T-cell (primary cell): Measurements from ENCODE around the gene DENND4A. TPM values are rescaled to one million over a fixed set of nuclear protein-coding genes. Genes with fewer than 3 reads are reported as not detected.

ENCODE experiments used
- ATAC-seq, 4 experiments: fragments of 200-7000 bp in 3 of 4; fragments of 150-1000 bp in 1 of 4; cut with Tn5 transposase; replicated peaks in 1 of 4; 1 replicate in 3 of 4; 2 replicates in 1 of 4; pipeline ENCODE4 v1.10.0; 2021; ENCODE audit warnings: moderate library complexity in 3 of 4, mild to moderate bottlenecking in 2 of 4, moderate number of reproducible peaks in 1 of 4
- CTCF ChIA-PET, 2 donors: fragments of 300-600 bp; sonication (Branson Sonifier 250); formaldehyde crosslinking; loops; one replicate each; lab custom pipeline; 2022; ENCODE audit warnings: antibody characterized with exemption in 2 of 2; lab: Charles Lee
- POLR2A ChIA-PET, 2 donors: fragments of 300-600 bp; sonication (Branson Sonifier 250); formaldehyde crosslinking; loops; one replicate each; lab custom pipeline; 2022; ENCODE audit warnings: antibody characterized with exemption in 2 of 2; lab: Charles Lee
- DNase-seq, 35 experiments: peaks; one replicate each; pipeline versions ENCODE4 v3.0.0 to v3.0.0-alpha.2; 2013 to 2023
- H3K27ac ChIP-seq: one replicate; pipeline ENCODE4 v1.5.1; 2013; ENCODE audit warnings: low read length
- H3K27me3 ChIP-seq, 2 experiments: replicated peaks in 1 of 2; 1 replicate in 1 of 2; 2 replicates in 1 of 2; pipeline versions ENCODE4 v1.6.1 to v1.7.0; 2013; ENCODE audit warnings: low read length in 1 of 2, mixed read lengths in 1 of 2; ENCODE audit not compliant: control insufficient read depth in 2 of 2, insufficient read depth in 2 of 2; ENCODE audit errors: extremely low read depth in 1 of 2
- H3K36me3 ChIP-seq, 2 donors: 1 replicate in 1 of 2; 2 replicates in 1 of 2; pipeline versions ENCODE4 v1.6.1 to v1.7.0; 2013; ENCODE audit warnings: low read length in 1 of 2; ENCODE audit not compliant: control insufficient read depth in 2 of 2, insufficient read depth in 1 of 2; ENCODE audit errors: extremely low read depth in 1 of 2
- H3K4me1 ChIP-seq, 2 experiments: 1 replicate in 1 of 2; 2 replicates in 1 of 2; pipeline versions ENCODE4 v1.6.1 to v1.7.0; 2013; ENCODE audit warnings: low read length in 2 of 2, mixed read lengths in 1 of 2; ENCODE audit not compliant: insufficient read depth in 2 of 2, control insufficient read depth in 1 of 2; ENCODE audit errors: extremely low read depth in 1 of 2
- H3K4me3 ChIP-seq, 2 donors: 1 replicate in 1 of 2; 2 replicates in 1 of 2; pipeline versions ENCODE4 v1.5.1 to v1.7.0; 2013; ENCODE audit warnings: mild to moderate bottlenecking in 2 of 2, low read length in 1 of 2, moderate library complexity in 1 of 2; ENCODE audit not compliant: control insufficient read depth in 1 of 2; ENCODE audit errors: extremely low read depth in 1 of 2
- H3K9me3 ChIP-seq: 2 replicates; pipeline ENCODE4 v1.7.0; 2013
- H3K27ac Mint-ChIP-seq, 2 donors: one replicate each; pipeline ENCODE4 v1.8.0; 2020 to 2021; ENCODE audit warnings: mild to moderate bottlenecking in 2 of 2, mixed read lengths in 2 of 2
- H3K27me3 Mint-ChIP-seq, 2 donors: one replicate each; pipeline ENCODE4 v1.8.0; 2021 to 2022; ENCODE audit warnings: mixed read lengths in 2 of 2
- H3K36me3 Mint-ChIP-seq: one replicate; pipeline ENCODE4 v1.8.0; 2021; ENCODE audit warnings: mixed read lengths
- H3K4me1 Mint-ChIP-seq, 3 donors: one replicate each; pipeline ENCODE4 v1.8.0; 2020 to 2022; ENCODE audit warnings: mixed read lengths in 3 of 3, mild to moderate bottlenecking in 1 of 3
- H3K4me3 Mint-ChIP-seq, 3 donors: one replicate each; pipeline ENCODE4 v1.8.0; 2020 to 2022; ENCODE audit warnings: mild to moderate bottlenecking in 3 of 3, mixed read lengths in 3 of 3, moderate library complexity in 3 of 3
- H3K9me3 Mint-ChIP-seq, 3 donors: one replicate each; pipeline ENCODE4 v1.8.0; 2020 to 2022; ENCODE audit warnings: mixed read lengths in 3 of 3
- WGBS: methylation state at CpG from one replicate; pipeline ENCODE4 v1.1.5; 2013; ENCODE audit warnings: missing lambda C conversion rate; ENCODE audit not compliant: insufficient coverage; 5-methylcytosine and 5-hydroxymethylcytosine counted together
- total RNA-seq, 35 experiments: library from RNA in 6 of 35; stranded (reverse) in 6 of 35; fragments of 120-200 nt in 1 of 35; gene quantifications; one replicate each; pipeline versions ENCODE4 v1.2.1 to v1.2.4 and lab custom pipeline; 2013 to 2026

The DENND4A gene
- total RNA-seq, 5 donors from 2014 or later (not counting 1 experiment from before 2014, with no cell fraction given), result 49.7 to 76.3 (median 57.1) TPM

DNA sequence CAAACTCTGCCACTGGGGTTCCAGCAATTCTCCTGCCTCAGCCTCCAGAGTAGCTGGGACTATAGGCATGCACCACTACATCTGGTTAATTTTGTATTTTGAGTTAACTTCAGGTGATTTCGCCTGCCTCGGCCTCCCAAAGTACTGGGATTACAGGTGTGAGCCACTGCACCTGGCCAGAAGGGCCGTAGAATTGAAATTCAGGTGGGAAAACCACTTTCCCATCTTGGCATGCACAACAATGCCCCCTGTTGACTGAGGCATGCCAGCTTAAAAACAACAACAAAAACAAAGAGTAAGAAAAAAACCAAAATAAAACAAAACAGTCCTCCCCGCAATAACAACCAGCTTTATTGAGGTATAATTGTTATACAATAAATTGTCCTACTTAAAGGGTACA, 44.6 kb upstream of the DENND4A start:
- H3K36me3 ChIP-seq, result no peaks in the 10 kb centered on the region
- DNase-seq (peak in 2 of 35 experiments; percentile 11 to 50), ATAC-seq (no peak)
- Mint-ChIP-seq H3K4me3 (no peak overlapping the region), H3K27me3 (no peaks in the 10 kb centered on the region), H3K27ac (no peak overlapping the region), H3K36me3 (no peaks in the 10 kb centered on the region), H3K4me1 (peaks cover 31 to 33% (median 31%) of the 10 kb centered on the region in 3 donors), H3K9me3 (no peaks in the 10 kb centered on the region)
- WGBS, result 55% methylated on average over 3 of the region's 4 CpGs
- H3K4me1 ChIP-seq, result peaks cover 19 to 30% of the 10 kb centered on the region in 2 experiments
- no peaks in the 10 kb centered on the region for H3K27me3 ChIP-seq
- no peaks in the 10 kb centered on the region for H3K9me3 ChIP-seq
- no peak overlapping the region for H3K4me3 ChIP-seq
- ChIA-PET POLR2A (interaction anchor here in 1 of 2 donors (0.5 to 0.6 kb wide), 2 partner anchors 46 to 231 kb away, joined by 3 to 4 read pairs; no protein-coding TSS in a partner anchor), CTCF (interaction anchor here (0.5 to 1.6 kb wide), 6 partner anchors 46 to 537 kb away, joined by 3 to 5 read pairs (median 3); no protein-coding TSS in a partner anchor)
- H3K27ac ChIP-seq, result no peak overlapping the region

GRCh38 chr15:65835447-65835846, 43.4 kb upstream of the DENND4A start:
- peak overlapping the region; percentile 4 to 49 for H3K27ac Mint-ChIP-seq

DNA sequence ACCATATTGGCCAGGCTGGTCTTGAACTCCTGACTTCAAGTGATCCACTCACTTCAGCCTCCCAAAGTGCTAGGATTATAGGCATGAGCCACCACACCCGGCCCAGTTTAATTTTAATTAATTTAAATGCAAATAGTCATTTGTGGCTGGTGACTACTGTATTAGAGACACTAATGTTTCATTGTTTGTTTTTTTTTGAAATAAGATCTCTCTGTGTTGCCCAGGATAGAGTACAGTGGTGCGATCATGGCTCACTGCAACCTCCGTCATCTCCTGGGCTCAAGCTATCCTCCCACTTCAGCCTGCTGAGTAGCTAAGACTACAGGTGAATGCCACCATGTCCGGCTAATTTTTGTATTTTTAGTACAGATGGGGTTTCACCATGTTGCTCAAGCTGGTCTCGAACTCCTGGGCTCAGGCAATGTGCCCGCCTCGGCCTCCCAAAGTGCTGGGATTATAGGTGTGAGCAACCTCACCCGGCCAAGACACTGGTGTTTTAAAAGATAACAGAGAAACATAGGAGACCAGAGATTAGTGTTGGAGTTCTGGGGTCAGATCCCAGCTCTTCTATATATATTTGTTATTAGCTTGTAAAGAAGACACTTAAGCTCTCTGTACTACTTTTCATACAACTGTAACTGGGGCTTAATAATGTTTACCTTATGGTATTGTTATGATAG, 42.6 kb upstream of the DENND4A start:
- H3K4me1 ChIP-seq, result peaks cover 20 to 39% of the 10 kb centered on the region in 2 experiments
- Mint-ChIP-seq H3K27me3 (no peaks in the 10 kb centered on the region), H3K9me3 (no peaks in the 10 kb centered on the region), H3K4me1 (peaks cover 34 to 45% (median 40%) of the 10 kb centered on the region in 3 donors), H3K36me3 (no peaks in the 10 kb centered on the region), H3K27ac (peak overlapping the region in 1 of 2 donors; percentile 49), H3K4me3 (no peak overlapping the region)
- H3K27me3 ChIP-seq, result no peaks in the 10 kb centered on the region
- no peak overlapping the region for H3K4me3 ChIP-seq
- CTCF ChIA-PET, result interaction anchor here in 1 of 2 donors (1.5 kb wide), 1 partner anchor 33 kb away, joined by 3 read pairs; no protein-coding TSS in a partner anchor
- POLR2A ChIA-PET, result interaction anchor here in 1 of 2 donors (0.5 to 0.6 kb wide), 2 partner anchors 16 to 72 kb away, joined by 3 to 4 read pairs; no protein-coding TSS in a partner anchor
- H3K36me3 ChIP-seq, result no peaks in the 10 kb centered on the region
- H3K27ac ChIP-seq, result no peak overlapping the region
- DNase-seq, result no peak
- 89% methylated on average over 5 of the region's 8 CpGs for WGBS
- H3K9me3 ChIP-seq, result no peaks in the 10 kb centered on the region
- ATAC-seq, result no peak

More at GRCh38 chr15:65835447-65835846, 43.4 kb upstream of the DENND4A start:
- no peaks in the 10 kb centered on the region for H3K27me3 Mint-ChIP-seq
- Histone ChIP-seq H3K27me3 (no peaks in the 10 kb centered on the region), H3K27ac (no peak overlapping the region), H3K4me1 (peaks cover 19 to 35% of the 10 kb centered on the region in 2 experiments), H3K4me3 (no peak overlapping the region), H3K36me3 (no peaks in the 10 kb centered on the region), H3K9me3 (no peaks in the 10 kb centered on the region)
- H3K4me3 Mint-ChIP-seq, result no peak overlapping the region
- ATAC-seq (no peak), DNase-seq (no peak)
- peaks cover 34 to 41% (median 38%) of the 10 kb centered on the region in 3 donors for H3K4me1 Mint-ChIP-seq
- CTCF ChIA-PET, result interaction anchor here (0.6 to 1.5 kb wide), 3 partner anchors 34 to 108 kb away, joined by 3 to 5 read pairs (median 5); no protein-coding TSS in a partner anchor
- POLR2A ChIA-PET, result interaction anchor here in 1 of 2 donors (0.6 kb wide), 1 partner anchor 67 kb away, joined by 6 read pairs; no protein-coding TSS in a partner anchor
- 93% methylated on average over 2 of the region's 4 CpGs for WGBS
- no peaks in the 10 kb centered on the region for H3K9me3 Mint-ChIP-seq
- H3K36me3 Mint-ChIP-seq, result no peaks in the 10 kb centered on the region

DNA sequence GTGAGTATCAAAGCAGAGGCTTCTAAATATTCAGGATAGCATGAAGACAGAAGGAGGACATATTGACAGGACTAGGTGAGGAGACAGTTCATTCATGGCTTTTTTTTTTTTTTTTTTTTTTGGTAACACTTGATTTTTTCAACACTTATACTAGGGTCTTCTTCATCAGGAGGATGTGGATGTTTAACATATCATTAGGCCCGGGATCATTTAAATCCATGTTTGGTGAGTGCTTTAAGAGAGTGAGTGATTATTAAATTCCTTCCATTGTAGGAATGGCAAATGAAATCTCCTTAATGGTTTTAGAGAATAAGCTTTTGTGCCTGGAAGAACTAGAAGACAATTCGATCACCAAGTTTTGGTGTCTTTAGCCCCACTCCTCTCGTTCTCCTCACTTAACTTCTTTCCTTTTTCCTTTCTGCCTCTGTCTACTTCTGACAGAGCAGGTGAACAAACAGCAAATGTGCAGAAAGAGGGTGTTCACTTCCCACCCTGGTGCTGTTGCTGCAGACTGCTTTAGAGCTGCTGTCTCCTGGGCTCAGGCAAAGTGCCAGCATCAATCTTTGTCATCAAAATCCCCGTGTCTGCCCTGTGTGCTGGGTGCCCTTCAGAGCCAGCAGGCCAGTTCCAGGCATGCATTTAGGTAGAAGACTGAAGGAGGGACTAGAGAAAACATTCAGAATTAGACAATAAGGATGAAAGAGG, 41.6 kb upstream of the DENND4A start:
- Mint-ChIP-seq H3K4me1 (peaks cover 43 to 54% (median 49%) of the 10 kb centered on the region in 3 donors), H3K36me3 (no peaks in the 10 kb centered on the region), H3K27me3 (no peaks in the 10 kb centered on the region), H3K9me3 (no peaks in the 10 kb centered on the region), H3K27ac (peak overlapping the region; percentile 96 to 97), H3K4me3 (peak overlapping the region; percentile 29 to 79 (median 63))
- ATAC-seq, result peak in 3 of 4 experiments; percentile 32 to 39 (median 39)
- H3K4me3 ChIP-seq, result no peak overlapping the region
- H3K27ac ChIP-seq, result peak overlapping the region; percentile 73
- peak in 11 of 35 experiments; percentile 8 to 54 (median 19) for DNase-seq
- WGBS, result 0% methylated on average over 1 of the region's 4 CpGs
- ChIA-PET CTCF (interaction anchor here (0.5 to 2.0 kb wide), 6 partner anchors 15 to 55 kb away, joined by 3 to 9 read pairs (median 7); no protein-coding TSS in a partner anchor), POLR2A (interaction anchor here (0.5 to 1.6 kb wide), 8 partner anchors 15 to 184 kb away, joined by 3 to 7 read pairs (median 4); no protein-coding TSS in a partner anchor)
- no peaks in the 10 kb centered on the region for H3K36me3 ChIP-seq
- no peaks in the 10 kb centered on the region for H3K9me3 ChIP-seq
- no peaks in the 10 kb centered on the region for H3K27me3 ChIP-seq
- H3K4me1 ChIP-seq, result peaks cover 30 to 50% of the 10 kb centered on the region in 2 experiments

DNA sequence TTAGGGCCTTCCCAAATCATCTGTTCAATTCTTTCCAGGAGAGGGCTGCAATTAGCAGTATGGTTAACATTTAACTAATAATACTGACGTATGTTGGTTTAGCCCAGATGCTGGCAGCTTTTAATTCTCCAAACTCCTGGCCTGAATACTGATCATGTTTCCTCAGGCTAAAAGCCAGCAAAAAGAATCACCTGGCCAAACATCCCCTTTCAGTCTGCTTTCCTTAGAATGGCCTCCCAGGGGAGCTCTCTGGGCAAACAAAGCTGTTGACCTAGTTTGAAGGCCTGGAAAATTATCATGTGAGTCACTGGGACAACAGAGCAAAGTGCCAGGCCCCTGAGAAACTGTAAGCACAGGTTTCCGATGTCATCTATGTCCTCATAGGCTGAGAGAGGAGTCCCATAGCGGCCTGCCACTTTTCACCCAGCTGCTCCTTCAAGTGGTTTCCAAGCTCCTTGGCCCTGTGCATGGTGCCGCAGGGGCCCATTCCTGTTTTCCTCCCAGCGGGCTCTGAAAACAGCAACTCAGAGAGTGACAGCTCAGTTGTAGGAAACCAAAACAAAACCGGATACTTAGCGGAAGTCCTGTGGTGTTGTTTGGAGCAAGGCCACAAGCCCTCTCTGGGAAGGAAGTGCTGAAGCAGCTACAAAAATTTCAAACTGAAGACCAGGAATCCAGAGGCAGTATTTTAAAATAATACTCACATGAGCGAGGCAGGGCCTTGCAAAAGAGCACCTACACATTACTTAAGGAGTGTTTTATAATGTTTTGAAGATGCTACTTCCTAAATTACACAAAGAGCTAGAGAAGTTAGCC, 40.7 kb upstream of the DENND4A start:
- Mint-ChIP-seq H3K9me3 (no peaks in the 10 kb centered on the region), H3K4me1 (peaks cover 52 to 63% (median 58%) of the 10 kb centered on the region in 3 donors), H3K4me3 (peak overlapping the region; percentile 55 to 79 (median 63)), H3K27me3 (no peaks in the 10 kb centered on the region), H3K36me3 (no peaks in the 10 kb centered on the region), H3K27ac (peak overlapping the region; percentile 96 to 97)
- CTCF ChIA-PET, result interaction anchor here (0.6 to 2.0 kb wide), 16 partner anchors 9 to 302 kb away, joined by 3 to 9 read pairs (median 3); no protein-coding TSS in a partner anchor
- 3% methylated on average over 3 of the region's 8 CpGs for WGBS
- peaks cover 38 to 58% of the 10 kb centered on the region in 2 experiments for H3K4me1 ChIP-seq
- H3K27me3 ChIP-seq, result no peaks in the 10 kb centered on the region
- POLR2A ChIA-PET, result interaction anchor here (0.5 to 1.6 kb wide), 15 partner anchors 14 to 64 kb away, joined by 3 to 9 read pairs (median 4); no protein-coding TSS in a partner anchor
- H3K9me3 ChIP-seq, result no peaks in the 10 kb centered on the region
- H3K4me3 ChIP-seq, result peak overlapping the region; percentile 10 to 18
- peak; percentile 59 to 68 (median 62) for ATAC-seq
- peak overlapping the region; percentile 73 for H3K27ac ChIP-seq
- DNase-seq, result peak; percentile 8 to 74 (median 42)
- H3K36me3 ChIP-seq, result no peaks in the 10 kb centered on the region
